Ishikawa (cell line): ENCODE measurements around the gene DDIT4.

Experiments
- CEBPB ChIP-seq: IDR thresholded peaks from 2 replicates; pipeline ENCODE4 v1.6.1; 2012
- CREB1 ChIP-seq: IDR thresholded peaks from 2 replicates; pipeline ENCODE4 v1.6.1; 2012; ENCODE audit warnings: low read depth
- EGR1 ChIP-seq: IDR thresholded peaks from 2 replicates; pipeline ENCODE4 v1.6.1; 2012
- EP300 ChIP-seq: IDR thresholded peaks from 2 replicates; pipeline ENCODE4 v1.6.1; 2012; ENCODE audit warnings: borderline replicate concordance
- FOXM1 ChIP-seq: IDR thresholded peaks from 2 replicates; pipeline ENCODE4 v1.6.1; 2012; ENCODE audit warnings: low read depth, borderline replicate concordance
- MAX ChIP-seq: IDR thresholded peaks from 2 replicates; pipeline ENCODE4 v1.6.1; 2012
- NFIC ChIP-seq: IDR thresholded peaks from 2 replicates; pipeline ENCODE4 v1.6.1; 2012
- RAD21 ChIP-seq: IDR thresholded peaks from 2 replicates; pipeline ENCODE4 v1.6.1; 2012; ENCODE audit warnings: low read depth
- REST ChIP-seq: IDR thresholded peaks from 2 replicates; pipeline ENCODE4 v1.6.1; 2012; ENCODE audit warnings: low read depth, mild to moderate bottlenecking
- TAF1 ChIP-seq: IDR thresholded peaks from 2 replicates; pipeline ENCODE4 v1.6.1; 2012; ENCODE audit warnings: low read depth, mild to moderate bottlenecking
- TCF12 ChIP-seq: IDR thresholded peaks from 2 replicates; pipeline ENCODE4 v1.6.1; 2012; ENCODE audit warnings: low read depth
- TEAD4 ChIP-seq: IDR thresholded peaks from 2 replicates; pipeline ENCODE4 v1.6.1; 2012
- USF1 ChIP-seq: IDR thresholded peaks from 2 replicates; pipeline ENCODE4 v1.6.1; 2012
- YY1 ChIP-seq: IDR thresholded peaks from 2 replicates; pipeline ENCODE4 v1.6.1; 2012; ENCODE audit warnings: low read depth
- ZBTB7A ChIP-seq: IDR thresholded peaks from 2 replicates; pipeline ENCODE4 v1.6.1; 2012; ENCODE audit warnings: low read depth

Gene DDIT4

GRCh38 chr10:72234560-72235095, 39.1 kb upstream of the DDIT4 start:
- TF ChIP-seq TEAD4, result no peak
- no peak for TF ChIP-seq FOXM1
- TF ChIP-seq ZBTB7A, result no peak
- TF ChIP-seq TCF12, result no peak
- no peak for TF ChIP-seq NFIC
- no peak for TF ChIP-seq EP300
- TF ChIP-seq CEBPB, result no peak
- TF ChIP-seq RAD21, result no peak
- no peak for TF ChIP-seq YY1

GRCh38 chr10:72235544-72236279, 38.0 kb upstream of the DDIT4 start:
- TF ChIP-seq EGR1 (no peak), USF1 (no peak), EP300 (no peak), TCF12 (no peak), CEBPB (no peak), CREB1 (no peak), RAD21 (no peak), TEAD4 (no peak), YY1 (no peak), TAF1 (no peak), ZBTB7A (no peak), NFIC (no peak), REST (no peak), MAX (no peak), FOXM1 (no peak)

- no peak for TF ChIP-seq NFIC
- TF ChIP-seq FOXM1, result no peak
- no peak for TF ChIP-seq TAF1
Measured at GRCh38 chr10:72238392-72239175, 35.1 kb upstream of the DDIT4 start.

GRCh38 chr10:72239409-72239808, 34.3 kb upstream of the DDIT4 start:
- TF ChIP-seq REST, result no peak
- TF ChIP-seq TCF12, result no peak
- TF ChIP-seq FOXM1, result no peak
- TF ChIP-seq CREB1, result no peak
- TF ChIP-seq USF1, result no peak

GRCh38 chr10:72240371-72240770, 33.4 kb upstream of the DDIT4 start:
- TF ChIP-seq YY1, result no peak
- TF ChIP-seq REST, result no peak
- TF ChIP-seq ZBTB7A, result no peak
- TF ChIP-seq NFIC, result no peak
